GM12878 (cell line): ENCODE measurements around the gene HNRNPH1. TPM values are rescaled to one million over a fixed set of nuclear protein-coding genes. Genes with fewer than 3 reads are reported as not detected.

ENCODE experiments used
- POLR2AphosphoS2 ChIP-seq: IDR thresholded peaks from 2 replicates; pipeline ENCODE4 v1.6.1; 2011; ENCODE audit warnings: low read depth, mild to moderate bottlenecking, low read length, improper control_type of control experiment, moderate library complexity
- POLR2AphosphoS5 ChIP-seq: IDR thresholded peaks from 2 replicates; pipeline ENCODE4 v1.6.1; 2011; ENCODE audit warnings: mild to moderate bottlenecking, low read length, inconsistent platforms
- TBL1XR1 ChIP-seq: IDR thresholded peaks from 2 replicates; pipeline ENCODE4 v1.6.1; 2012; ENCODE audit warnings: low read depth, low read length, improper control_type of control experiment
- polyA plus RNA-seq, 11 experiments: library from polyadenylated mRNA; depleted of rRNA in 4 of 11; unstranded in 6 of 11; stranded (reverse) in 5 of 11; fragments of >200 nt; fragmentation: Nextera tagmentation in 4 of 11; fragmentation: Illumina TruSeq in 1 of 11; extraction: Ambion mirVana in 4 of 11; extraction: Trizol in 1 of 11; gene quantifications; 1 replicate in 1 of 11; 2 replicates in 10 of 11; pipeline versions ENCODE4 v1.2.1 to v1.2.3, GENCODE V29; 2011 to 2016; ENCODE audit warnings: inconsistent platforms in 2 of 11, missing spikeins in 2 of 11, low read depth in 1 of 11
- total RNA-seq, 4 experiments: library from RNA; depleted of rRNA in 3 of 4; stranded (reverse); fragments of >200 nt in 3 of 4; fragmentation: Illumina TruSeq in 1 of 4; extraction: Trizol in 1 of 4; gene quantifications; 2 replicates each; pipeline versions ENCODE4 v1.2.1 to v1.2.3, GENCODE V29; 2013 to 2021
- TF ChIP-seq, protein P1 (sequence below): fragments of 450-650 bp; IDR thresholded peaks from 2 replicates; pipeline ENCODE4 v1.6.1; 2016; ENCODE audit warnings: mild to moderate bottlenecking, moderate library complexity, borderline replicate concordance
- TF ChIP-seq, protein P2 (sequence below): IDR thresholded peaks from 2 replicates; pipeline ENCODE4 v1.6.1; 2011; ENCODE audit warnings: low read depth, low read length, improper control_type of control experiment, borderline replicate concordance
- TF ChIP-seq, protein P3 (sequence below): IDR thresholded peaks from 2 replicates; pipeline ENCODE4 v1.6.1; 2011; ENCODE audit warnings: low read depth, mild to moderate bottlenecking, low read length, moderate library complexity, borderline replicate concordance; ENCODE audit errors: extremely low read depth
- TF ChIP-seq, protein P4 (sequence below): IDR thresholded peaks from 2 replicates; pipeline ENCODE4 v1.6.1; 2011; ENCODE audit warnings: borderline replicate concordance, low read depth, mild to moderate bottlenecking, moderate library complexity, mixed read lengths, low read length; ENCODE audit not compliant: insufficient read depth; ENCODE audit errors: extremely low read length

The HNRNPH1 gene
- total and polyA plus RNA-seq, 10 of the 15 experiments (the other 5 are each of a cell fraction or from before 2014, with no cell fraction given): 184 to 780 (median 690) TPM

DNA sequence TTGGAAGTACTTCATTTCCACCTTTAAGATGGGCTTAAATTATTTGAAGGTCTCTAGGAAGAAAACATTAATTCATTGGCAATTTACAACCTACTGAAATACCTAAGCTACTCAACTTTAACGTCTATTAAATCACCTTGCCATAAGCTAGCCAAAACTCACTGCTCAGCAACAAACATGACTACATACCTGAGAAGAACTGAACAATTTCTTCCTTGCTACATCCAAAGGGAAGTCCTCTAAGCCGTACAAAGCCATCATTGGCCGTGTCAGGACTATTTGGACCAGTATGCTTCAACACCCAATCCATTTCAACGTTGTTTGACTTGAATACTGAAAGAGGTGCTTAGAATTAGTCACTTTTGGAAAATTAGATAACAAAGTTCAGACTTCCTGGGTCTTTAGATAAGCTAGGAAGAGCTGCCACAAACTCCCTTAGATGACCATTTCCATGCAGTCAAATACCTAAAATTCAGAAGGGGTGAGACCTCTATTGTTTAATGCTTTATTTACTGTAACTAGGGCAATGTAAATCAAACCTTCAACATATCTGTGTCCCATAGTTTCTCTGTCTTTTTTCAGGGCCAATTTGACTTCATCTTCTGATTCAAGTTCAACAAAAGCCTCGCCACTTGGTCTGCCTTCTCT, 2.6 kb downstream of the HNRNPH1 start (continued):
- TF ChIP-seq, protein P1, sequence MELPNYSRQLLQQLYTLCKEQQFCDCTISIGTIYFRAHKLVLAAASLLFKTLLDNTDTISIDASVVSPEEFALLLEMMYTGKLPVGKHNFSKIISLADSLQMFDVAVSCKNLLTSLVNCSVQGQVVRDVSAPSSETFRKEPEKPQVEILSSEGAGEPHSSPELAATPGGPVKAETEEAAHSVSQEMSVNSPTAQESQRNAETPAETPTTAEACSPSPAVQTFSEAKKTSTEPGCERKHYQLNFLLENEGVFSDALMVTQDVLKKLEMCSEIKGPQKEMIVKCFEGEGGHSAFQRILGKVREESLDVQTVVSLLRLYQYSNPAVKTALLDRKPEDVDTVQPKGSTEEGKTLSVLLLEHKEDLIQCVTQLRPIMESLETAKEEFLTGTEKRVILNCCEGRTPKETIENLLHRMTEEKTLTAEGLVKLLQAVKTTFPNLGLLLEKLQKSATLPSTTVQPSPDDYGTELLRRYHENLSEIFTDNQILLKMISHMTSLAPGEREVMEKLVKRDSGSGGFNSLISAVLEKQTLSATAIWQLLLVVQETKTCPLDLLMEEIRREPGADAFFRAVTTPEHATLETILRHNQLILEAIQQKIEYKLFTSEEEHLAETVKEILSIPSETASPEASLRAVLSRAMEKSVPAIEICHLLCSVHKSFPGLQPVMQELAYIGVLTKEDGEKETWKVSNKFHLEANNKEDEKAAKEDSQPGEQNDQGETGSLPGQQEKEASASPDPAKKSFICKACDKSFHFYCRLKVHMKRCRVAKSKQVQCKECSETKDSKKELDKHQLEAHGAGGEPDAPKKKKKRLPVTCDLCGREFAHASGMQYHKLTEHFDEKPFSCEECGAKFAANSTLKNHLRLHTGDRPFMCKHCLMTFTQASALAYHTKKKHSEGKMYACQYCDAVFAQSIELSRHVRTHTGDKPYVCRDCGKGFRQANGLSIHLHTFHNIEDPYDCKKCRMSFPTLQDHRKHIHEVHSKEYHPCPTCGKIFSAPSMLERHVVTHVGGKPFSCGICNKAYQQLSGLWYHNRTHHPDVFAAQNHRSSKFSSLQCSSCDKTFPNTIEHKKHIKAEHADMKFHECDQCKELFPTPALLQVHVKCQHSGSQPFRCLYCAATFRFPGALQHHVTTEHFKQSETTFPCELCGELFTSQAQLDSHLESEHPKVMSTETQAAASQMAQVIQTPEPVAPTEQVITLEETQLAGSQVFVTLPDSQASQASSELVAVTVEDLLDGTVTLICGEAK: no peak
- TF ChIP-seq, protein P2, sequence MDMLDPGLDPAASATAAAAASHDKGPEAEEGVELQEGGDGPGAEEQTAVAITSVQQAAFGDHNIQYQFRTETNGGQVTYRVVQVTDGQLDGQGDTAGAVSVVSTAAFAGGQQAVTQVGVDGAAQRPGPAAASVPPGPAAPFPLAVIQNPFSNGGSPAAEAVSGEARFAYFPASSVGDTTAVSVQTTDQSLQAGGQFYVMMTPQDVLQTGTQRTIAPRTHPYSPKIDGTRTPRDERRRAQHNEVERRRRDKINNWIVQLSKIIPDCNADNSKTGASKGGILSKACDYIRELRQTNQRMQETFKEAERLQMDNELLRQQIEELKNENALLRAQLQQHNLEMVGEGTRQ: no peak
- TF ChIP-seq TBL1XR1 (no peak), POLR2AphosphoS5 (peak; percentile 76), POLR2AphosphoS2 (0 out of 2 replicates have a peak, but pooled peaks have one; percentile 8)
- TF ChIP-seq, protein P3, sequence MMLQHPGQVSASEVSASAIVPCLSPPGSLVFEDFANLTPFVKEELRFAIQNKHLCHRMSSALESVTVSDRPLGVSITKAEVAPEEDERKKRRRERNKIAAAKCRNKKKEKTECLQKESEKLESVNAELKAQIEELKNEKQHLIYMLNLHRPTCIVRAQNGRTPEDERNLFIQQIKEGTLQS: no peak
- TF ChIP-seq, protein P4, sequence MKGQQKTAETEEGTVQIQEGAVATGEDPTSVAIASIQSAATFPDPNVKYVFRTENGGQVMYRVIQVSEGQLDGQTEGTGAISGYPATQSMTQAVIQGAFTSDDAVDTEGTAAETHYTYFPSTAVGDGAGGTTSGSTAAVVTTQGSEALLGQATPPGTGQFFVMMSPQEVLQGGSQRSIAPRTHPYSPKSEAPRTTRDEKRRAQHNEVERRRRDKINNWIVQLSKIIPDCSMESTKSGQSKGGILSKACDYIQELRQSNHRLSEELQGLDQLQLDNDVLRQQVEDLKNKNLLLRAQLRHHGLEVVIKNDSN: no peak
